Hypothalamus (tissue), 51 donors: ENCODE data around the gene TEN1.
"Not testable (repeated sequence)": the region's sequence is repeated elsewhere in the genome, so short reads cannot be mapped to it uniquely, and the experiment has no call there.

Experiments
- DNase-seq, 51 donors: peaks; one replicate each; lab custom pipeline; 2025; lab: John Stamatoyannopoulos, UW

TEN1 gene

GRCh38 chr17:76022973-76023899, 44.2 kb downstream of the TEN1 start:
- no peak for DNase-seq

- no peak for DNase-seq
These were observed 44.8 kb downstream of the TEN1 start for GRCh38 chr17:76023900-76024237.

- no peak for DNase-seq
These were observed 45.3 kb downstream of the TEN1 start for GRCh38 chr17:76024353-76024752.

GRCh38 chr17:76025294-76025693, 46.3 kb downstream of the TEN1 start:
- no peak for DNase-seq

- no peak for DNase-seq
These were observed 47.7 kb downstream of the TEN1 start for GRCh38 chr17:76026714-76027158.

GRCh38 chr17:76027159-76027839, 48.3 kb downstream of the TEN1 start, which contains the start of gene EVPL:
Gene EVPL, minus strand, starts transcription at chr17:76027306. Its CDS starts 108 bp downstream, at chr17:76027198.
- DNase-seq, result no peak

- DNase-seq, result peak in 1 of 51 donors; percentile 2
These were observed 53.2 kb downstream of the TEN1 start for GRCh38 chr17:76032073-76032779.

- no peak for DNase-seq
These were observed 53.7 kb downstream of the TEN1 start for GRCh38 chr17:76032780-76033108.

GRCh38 chr17:76033139-76033538, 54.1 kb downstream of the TEN1 start:
- DNase-seq, result no peak

- no peak for DNase-seq
These were observed 55.6 kb downstream of the TEN1 start for GRCh38 chr17:76034428-76035350.

- DNase-seq, result peak in 1 of 51 donors; percentile 9
These were observed 57.6 kb downstream of the TEN1 start for GRCh38 chr17:76036497-76037261.

- DNase-seq, result no peak
These were observed 59.0 kb downstream of the TEN1 start for GRCh38 chr17:76038050-76038449.

GRCh38 chr17:76039121-76039520, 60.1 kb downstream of the TEN1 start:
- no peak for DNase-seq

GRCh38 chr17:76040376-76040775, 61.3 kb downstream of the TEN1 start:
- no peak for DNase-seq

GRCh38 chr17:76042868-76043267, 63.8 kb downstream of the TEN1 start:
- not testable (repeated sequence) for DNase-seq

- DNase-seq, result not testable (repeated sequence)
These were observed 65.5 kb downstream of the TEN1 start for GRCh38 chr17:76044475-76045007.

GRCh38 chr17:76046064-76046463, 67.0 kb downstream of the TEN1 start:
- DNase-seq, result no peak

GRCh38 chr17:76048025-76048605, 69.1 kb downstream of the TEN1 start:
- no peak for DNase-seq

- DNase-seq, result no peak
These were observed 69.7 kb downstream of the TEN1 start for GRCh38 chr17:76048711-76049110.
